ENCODE results near the gene TBRG1.

The TBRG1 gene

GRCh38 chr11:124644426-124645280, 22.0 kb downstream of the TBRG1 start:
- TF ChIP-seq YY1 (IDR thresholded peaks at IDR 0.05; ENCODE audit: insufficient read depth, insufficient read length) (no peak), ZNF274 (IDR thresholded peaks at IDR 0.05; ENCODE audit: low read depth, low read length) (no peak)
- Histone ChIP-seq H3K9ac (ENCODE audit: insufficient read length, low read depth) (peak overlapping the region; percentile 58), H3K4me1 (ENCODE audit: insufficient read depth, insufficient read length) (no peaks in the 10 kb centered on the region), H3K9me3 (ENCODE audit: insufficient read depth, low read length) (peaks cover 7% of the 10 kb centered on the region; the same call in 1 of the 2 replicates), H3K4me3 (ENCODE audit: insufficient read length, low read depth) (no peak overlapping the region), H3K36me3 (ENCODE audit: insufficient read depth, insufficient read length, low read length) (no peaks in the 10 kb centered on the region), H3K27me3 (ENCODE audit: insufficient read depth, insufficient read length) (no peaks in the 10 kb centered on the region)
- DNase-seq (ENCODE audit: low read depth, low spot score): peak; percentile 52

DNA sequence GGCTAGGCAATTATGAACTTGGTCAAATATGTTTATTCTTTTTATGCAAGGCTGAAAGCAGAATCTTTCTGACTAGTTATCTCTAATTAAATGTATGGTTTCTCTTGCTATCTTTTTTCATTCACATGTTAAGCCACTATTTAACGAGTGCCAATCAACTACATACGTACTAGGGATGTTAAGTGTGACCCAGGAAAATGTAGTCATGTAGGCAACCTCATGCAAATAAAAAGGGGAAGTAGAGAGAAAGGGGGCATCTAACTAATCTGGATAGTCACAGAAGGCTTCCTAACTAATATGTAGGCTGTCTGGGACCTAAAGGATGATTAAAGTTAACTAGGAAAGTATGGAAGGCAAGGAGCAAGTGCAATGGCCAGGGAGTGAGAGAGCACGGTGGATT, 23.5 kb downstream of the TBRG1 start:
- Histone ChIP-seq H3K36me3 (ENCODE audit: insufficient read depth, insufficient read length, low read length) (no peaks in the 10 kb centered on the region), H3K27me3 (ENCODE audit: insufficient read depth, insufficient read length) (no peaks in the 10 kb centered on the region), H3K4me1 (ENCODE audit: insufficient read depth, insufficient read length) (no peaks in the 10 kb centered on the region), H3K4me3 (ENCODE audit: insufficient read length, low read depth) (no peak overlapping the region), H3K9ac (ENCODE audit: insufficient read length, low read depth) (no peak overlapping the region), H3K9me3 (ENCODE audit: insufficient read depth, low read length) (no peaks in the 10 kb centered on the region)
- DNase-seq (ENCODE audit: low read depth, low spot score): no peak
- TF ChIP-seq SUZ12 (IDR thresholded peaks at IDR 0.05; ENCODE audit: extremely low read depth, insufficient read depth, insufficient read length) (no peak), YY1 (IDR thresholded peaks at IDR 0.05; ENCODE audit: insufficient read depth, insufficient read length) (no peak), ZNF274 (IDR thresholded peaks at IDR 0.05; ENCODE audit: low read depth, low read length) (no peak)

- no peaks in the 10 kb centered on the region for H3K9me3 ChIP-seq (ENCODE audit: insufficient read depth, low read length)
- no peak overlapping the region for H3K9ac ChIP-seq (ENCODE audit: insufficient read length, low read depth)
- no peaks in the 10 kb centered on the region for H3K36me3 ChIP-seq (ENCODE audit: insufficient read depth, insufficient read length, low read length)
- TF ChIP-seq ZNF274 (IDR thresholded peaks at IDR 0.05; ENCODE audit: low read depth, low read length) (no peak), SUZ12 (IDR thresholded peaks at IDR 0.05; ENCODE audit: extremely low read depth, insufficient read depth, insufficient read length) (no peak), YY1 (IDR thresholded peaks at IDR 0.05; ENCODE audit: insufficient read depth, insufficient read length) (no peak)
- H3K4me3 ChIP-seq (ENCODE audit: insufficient read length, low read depth): no peak overlapping the region
- H3K4me1 ChIP-seq (ENCODE audit: insufficient read depth, insufficient read length): no peaks in the 10 kb centered on the region
- DNase-seq (ENCODE audit: low read depth, low spot score): no peak
- no peaks in the 10 kb centered on the region for H3K27me3 ChIP-seq (ENCODE audit: insufficient read depth, insufficient read length)
These were observed 25.9 kb downstream of the TBRG1 start for GRCh38 chr11:124648610-124649009.

GRCh38 chr11:124656774-124657630, 34.3 kb downstream of the TBRG1 start:
- Histone ChIP-seq H3K9ac (ENCODE audit: insufficient read length, low read depth) (no peak overlapping the region), H3K9me3 (ENCODE audit: insufficient read depth, low read length) (no peaks in the 10 kb centered on the region), H3K27me3 (ENCODE audit: insufficient read depth, insufficient read length) (no peaks in the 10 kb centered on the region), H3K4me3 (ENCODE audit: insufficient read length, low read depth) (no peak overlapping the region), H3K36me3 (ENCODE audit: insufficient read depth, insufficient read length, low read length) (no peaks in the 10 kb centered on the region), H3K4me1 (ENCODE audit: insufficient read depth, insufficient read length) (peaks cover 2% of the 10 kb centered on the region)
- TF ChIP-seq ZNF274 (IDR thresholded peaks at IDR 0.05; ENCODE audit: low read depth, low read length) (no peak), YY1 (IDR thresholded peaks at IDR 0.05; ENCODE audit: insufficient read depth, insufficient read length) (no peak), SUZ12 (IDR thresholded peaks at IDR 0.05; ENCODE audit: extremely low read depth, insufficient read depth, insufficient read length) (no peak)
- no peak for DNase-seq (ENCODE audit: low read depth, low spot score)

DNA sequence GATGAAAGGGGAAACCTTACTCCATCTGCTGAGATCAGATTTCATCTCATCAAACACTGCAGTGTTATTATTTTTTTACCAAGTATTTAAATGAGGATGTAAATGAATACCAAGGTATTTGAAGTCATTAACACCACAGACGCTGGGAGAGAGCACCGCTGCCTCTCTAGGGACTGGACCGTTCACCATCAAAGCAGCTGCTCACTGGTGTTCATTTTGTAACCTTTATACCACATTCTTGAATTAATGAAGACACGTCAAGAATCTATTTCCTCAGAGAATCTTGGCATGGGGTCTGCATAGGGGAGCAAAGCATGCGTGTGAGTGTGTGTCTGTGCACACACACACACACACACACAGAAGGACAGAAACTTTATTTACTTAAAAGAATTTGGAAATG, 35.2 kb downstream of the TBRG1 start:
- Histone ChIP-seq H3K4me3 (ENCODE audit: insufficient read length, low read depth) (no peak overlapping the region), H3K36me3 (ENCODE audit: insufficient read depth, insufficient read length, low read length) (no peaks in the 10 kb centered on the region), H3K9me3 (ENCODE audit: insufficient read depth, low read length) (no peaks in the 10 kb centered on the region), H3K27me3 (ENCODE audit: insufficient read depth, insufficient read length) (no peaks in the 10 kb centered on the region), H3K4me1 (ENCODE audit: insufficient read depth, insufficient read length) (peaks cover 2% of the 10 kb centered on the region), H3K9ac (ENCODE audit: insufficient read length, low read depth) (no peak overlapping the region)
- TF ChIP-seq ZNF274 (IDR thresholded peaks at IDR 0.05; ENCODE audit: low read depth, low read length): no peak
- TF ChIP-seq YY1 (IDR thresholded peaks at IDR 0.05; ENCODE audit: insufficient read depth, insufficient read length): no peak
- no peak for TF ChIP-seq SUZ12 (IDR thresholded peaks at IDR 0.05; ENCODE audit: extremely low read depth, insufficient read depth, insufficient read length)
- DNase-seq (ENCODE audit: low read depth, low spot score): no peak

DNA sequence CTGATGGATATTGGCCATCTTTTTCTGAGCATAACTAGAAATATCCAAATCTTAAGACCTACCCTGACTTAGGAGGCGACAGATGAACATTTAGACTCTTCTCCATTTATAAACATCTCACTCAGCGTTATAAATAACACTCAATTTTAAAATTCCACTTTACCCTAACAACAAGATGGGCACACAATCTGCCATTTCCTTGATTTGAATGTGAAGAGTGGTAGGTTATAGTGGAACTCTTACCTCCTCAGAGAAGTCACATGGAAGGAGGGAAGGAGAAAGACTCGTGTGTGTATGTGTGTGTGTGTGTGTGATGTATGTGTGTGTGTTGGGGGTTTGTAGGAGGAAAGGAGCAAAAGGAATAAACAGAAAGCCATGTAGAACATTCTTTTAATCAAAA, 35.8 kb downstream of the TBRG1 start:
- H3K36me3 ChIP-seq (ENCODE audit: insufficient read depth, insufficient read length, low read length): no peaks in the 10 kb centered on the region
- no peak for DNase-seq (ENCODE audit: low read depth, low spot score)
- H3K9me3 ChIP-seq (ENCODE audit: insufficient read depth, low read length): no peaks in the 10 kb centered on the region
- no peak overlapping the region for H3K9ac ChIP-seq (ENCODE audit: insufficient read length, low read depth)
- peaks cover 2% of the 10 kb centered on the region for H3K4me1 ChIP-seq (ENCODE audit: insufficient read depth, insufficient read length)
- no peak for TF ChIP-seq SUZ12 (IDR thresholded peaks at IDR 0.05; ENCODE audit: extremely low read depth, insufficient read depth, insufficient read length)
- no peak overlapping the region for H3K4me3 ChIP-seq (ENCODE audit: insufficient read length, low read depth)
- H3K27me3 ChIP-seq (ENCODE audit: insufficient read depth, insufficient read length): no peaks in the 10 kb centered on the region

GRCh38 chr11:124658986-124659385, 36.3 kb downstream of the TBRG1 start:
- Histone ChIP-seq H3K4me3 (ENCODE audit: insufficient read length, low read depth) (no peak overlapping the region), H3K27me3 (ENCODE audit: insufficient read depth, insufficient read length) (no peaks in the 10 kb centered on the region), H3K4me1 (ENCODE audit: insufficient read depth, insufficient read length) (peaks cover 2% of the 10 kb centered on the region), H3K9ac (ENCODE audit: insufficient read length, low read depth) (no peak overlapping the region), H3K9me3 (ENCODE audit: insufficient read depth, low read length) (no peaks in the 10 kb centered on the region), H3K36me3 (ENCODE audit: insufficient read depth, insufficient read length, low read length) (no peaks in the 10 kb centered on the region)
- no peak for TF ChIP-seq ZNF274 (IDR thresholded peaks at IDR 0.05; ENCODE audit: low read depth, low read length)
- no peak for TF ChIP-seq YY1 (IDR thresholded peaks at IDR 0.05; ENCODE audit: insufficient read depth, insufficient read length)
- no peak for TF ChIP-seq SUZ12 (IDR thresholded peaks at IDR 0.05; ENCODE audit: extremely low read depth, insufficient read depth, insufficient read length)
- DNase-seq (ENCODE audit: low read depth, low spot score): no peak

Measured in NT2/D1 (cell line).